A549 (cell line): ENCODE results near the gene UNC13C.

ENCODE experiments used
- BHLHE40 ChIP-seq: IDR thresholded peaks from 2 replicates; pipeline ENCODE4 v1.6.1; 2012; ENCODE audit warnings: low read depth, low read length, inconsistent platforms
- CTCF ChIP-seq: fragments of >200 bp; sonication (Bioruptor Twin); formaldehyde crosslinking; IDR thresholded peaks from 3 replicates; pipeline ENCODE4 v1.5.1; 2016
- PBX3 ChIP-seq: IDR thresholded peaks from 2 replicates; pipeline ENCODE4 v1.6.1; 2012
- POLR2A ChIP-seq: IDR thresholded peaks from 2 replicates; pipeline ENCODE4 v1.6.1; 2012; ENCODE audit warnings: mild to moderate bottlenecking, low read length
- RCOR1 ChIP-seq: fragments of 150-350 bp; IDR thresholded peaks from 2 replicates; pipeline ENCODE4 v1.6.1; 2014; ENCODE audit warnings: antibody characterized with exemption, low read length, low read depth
- RNF2 ChIP-seq: fragments of 200-600 bp; sonication (generic); IDR thresholded peaks from 2 replicates; pipeline ENCODE4 v1.6.1; 2016; ENCODE audit warnings: low read depth, mild to moderate bottlenecking, antibody characterized with exemption, moderate library complexity, borderline replicate concordance
- USF2 ChIP-seq: fragments of 450-650 bp; IDR thresholded peaks from 2 replicates; pipeline ENCODE4 v1.6.1; 2014; ENCODE audit warnings: antibody characterized with exemption

- TF ChIP-seq CTCF (no peak), USF2 (no peak), POLR2A (no peak), BHLHE40 (no peak), RCOR1 (no peak), RNF2 (no peak), PBX3 (no peak)
Measured at GRCh38 chr15:54514601-54515000, 536.4 kb downstream of the UNC13C start.
